Small intestine (tissue), 7 donors: ENCODE data around the gene SEMA6D. TPM values are rescaled to one million over a fixed set of nuclear protein-coding genes. Genes with fewer than 3 reads are reported as not detected.

Source experiments
- DNase-seq, 2 donors: peaks; one replicate each; pipeline versions ENCODE4 v3.0.0 to v3.0.0-alpha.2; 2013
- FAIRE-seq: peaks from 2 replicates; lab custom pipeline; 2012; peaks lifted over from hg19 to GRCh38; lab: Jason Lieb, UNC
- H3K27ac ChIP-seq, 3 donors: one replicate each; pipeline ENCODE4 v1.5.1; 2013; ENCODE audit warnings: low read length in 2 of 3, mild to moderate bottlenecking in 2 of 3, control low read depth in 1 of 3, inconsistent platforms in 1 of 3, low read depth in 1 of 3, moderate library complexity in 1 of 3
- H3K27me3 ChIP-seq, 3 donors: one replicate each; pipeline ENCODE4 v1.6.1; 2013; ENCODE audit warnings: low read length in 3 of 3, inconsistent platforms in 1 of 3; ENCODE audit not compliant: control insufficient read depth in 3 of 3, insufficient read depth in 3 of 3
- H3K36me3 ChIP-seq, 3 donors: one replicate each; pipeline ENCODE4 v1.6.1; 2013; ENCODE audit warnings: low read length in 3 of 3, inconsistent platforms in 1 of 3, low read depth in 1 of 3, mild to moderate bottlenecking in 1 of 3, moderate library complexity in 1 of 3; ENCODE audit not compliant: control insufficient read depth in 3 of 3, insufficient read depth in 2 of 3
- H3K4me1 ChIP-seq, 3 donors: one replicate each; pipeline ENCODE4 v1.6.1; 2013; ENCODE audit warnings: low read length in 2 of 3, inconsistent platforms in 1 of 3, low read depth in 1 of 3, mild to moderate bottlenecking in 1 of 3, moderate library complexity in 1 of 3; ENCODE audit not compliant: control insufficient read depth in 3 of 3, insufficient read depth in 2 of 3
- H3K4me3 ChIP-seq, 3 donors: one replicate each; pipeline ENCODE4 v1.5.1; 2013; ENCODE audit warnings: low read length in 3 of 3, control low read depth in 1 of 3, inconsistent platforms in 1 of 3, low read depth in 1 of 3, mild to moderate bottlenecking in 1 of 3, moderate library complexity in 1 of 3
- H3K9me3 ChIP-seq, 2 donors: one replicate each; pipeline ENCODE4 v1.6.1; 2013; ENCODE audit warnings: low read depth in 1 of 2, low read length in 1 of 2; ENCODE audit not compliant: control insufficient read depth in 2 of 2, insufficient read depth in 1 of 2
- WGBS, 3 donors: extraction: QIAGEN DNeasy Blood & Tissue Kit; methylation state at CpG; one replicate each; pipeline ENCODE4 v1.1.7; 2013; 5-methylcytosine and 5-hydroxymethylcytosine counted together
- polyA plus RNA-seq, 4 donors: library from polyadenylated mRNA; stranded (reverse) in 3 of 4; unstranded in 1 of 4; fragments of 200-250 nt in 3 of 4; fragments of 120-200 nt in 1 of 4; gene quantifications; one replicate each; pipeline versions ENCODE4 v1.2.1 to v1.2.3, GENCODE V29; 2013
- donor health status: healthy with polysubstance abuse.
- donor health status: control.
- donor health status: control.
- donor health status: Bipolar disorder and iron deficiency.
- donor health status: healthy.

The SEMA6D gene
- polyA plus RNA-seq, 4 donors = 14.6 to 55.6 (median 23.9) TPM

GRCh38 chr15:47796830-47797229 lies 79.5 kb downstream of the SEMA6D start:
- H3K9me3 ChIP-seq = no peaks in the 10 kb centered on the region
- DNase-seq = no peak
- H3K36me3 ChIP-seq = no peaks in the 10 kb centered on the region
- WGBS, 3 donors = 85 to 95% (median 89%) methylated on average over 3 of the region's 3 CpGs
- no peak overlapping the region for H3K4me3 ChIP-seq
- H3K4me1 ChIP-seq = no peaks in the 10 kb centered on the region
- FAIRE-seq = no peak
- no peaks in the 10 kb centered on the region for H3K27me3 ChIP-seq
- H3K27ac ChIP-seq = no peak overlapping the region

GRCh38 chr15:47801522-47801921 lies 84.2 kb downstream of the SEMA6D start:
- H3K36me3 ChIP-seq = no peaks in the 10 kb centered on the region
- H3K9me3 ChIP-seq = no peaks in the 10 kb centered on the region
- no peak overlapping the region for H3K27ac ChIP-seq
- H3K4me1 ChIP-seq = no peaks in the 10 kb centered on the region
- no peak overlapping the region for H3K4me3 ChIP-seq
- H3K27me3 ChIP-seq = no peaks in the 10 kb centered on the region
- FAIRE-seq (no peak), DNase-seq (no peak)
- 88 to 94% (median 94%) methylated on average over 3 of the region's 3 CpGs for WGBS, 3 donors

GRCh38 chr15:47802216-47802615 lies 84.9 kb downstream of the SEMA6D start:
- H3K9me3 ChIP-seq = no peaks in the 10 kb centered on the region
- FAIRE-seq = no peak
- no peaks in the 10 kb centered on the region for H3K4me1 ChIP-seq
- no peak overlapping the region for H3K27ac ChIP-seq
- DNase-seq = no peak
- no peak overlapping the region for H3K4me3 ChIP-seq
- H3K36me3 ChIP-seq = no peaks in the 10 kb centered on the region
- no peaks in the 10 kb centered on the region for H3K27me3 ChIP-seq

- FAIRE-seq (no peak), DNase-seq (no peak)
- H3K4me3 ChIP-seq = no peak overlapping the region
- no peaks in the 10 kb centered on the region for H3K36me3 ChIP-seq
- H3K9me3 ChIP-seq = no peaks in the 10 kb centered on the region
- whole genome bisulfite sequencing, 3 donors = 77 to 98% (median 92%) methylated on average over 2 of the region's 2 CpGs
- H3K27me3 ChIP-seq = no peaks in the 10 kb centered on the region
- H3K4me1 ChIP-seq = no peaks in the 10 kb centered on the region
- H3K27ac ChIP-seq = no peak overlapping the region
These were observed 86.5 kb downstream of the SEMA6D start for GRCh38 chr15:47803767-47804166.

- WGBS, 3 donors = 84 to 90% (median 86%) methylated on average over 6 of the region's 6 CpGs
- H3K9me3 ChIP-seq = no peaks in the 10 kb centered on the region
- no peaks in the 10 kb centered on the region for H3K36me3 ChIP-seq
- H3K4me1 ChIP-seq = no peaks in the 10 kb centered on the region
- no peaks in the 10 kb centered on the region for H3K27me3 ChIP-seq
- FAIRE-seq (no peak), DNase-seq (no peak)
- H3K4me3 ChIP-seq = no peak overlapping the region
- no peak overlapping the region for H3K27ac ChIP-seq
These were observed 87.4 kb downstream of the SEMA6D start for GRCh38 chr15:47804733-47805132.

GRCh38 chr15:47806008-47806407 lies 88.7 kb downstream of the SEMA6D start:
- no peak overlapping the region for H3K4me3 ChIP-seq
- FAIRE-seq (no peak), DNase-seq (no peak)
- H3K4me1 ChIP-seq = no peaks in the 10 kb centered on the region
- H3K27me3 ChIP-seq = no peaks in the 10 kb centered on the region
- 46 to 68% (median 64%) methylated on average over 2 of the region's 2 CpGs for WGBS, 3 donors
- no peaks in the 10 kb centered on the region for H3K9me3 ChIP-seq
- no peak overlapping the region for H3K27ac ChIP-seq
- H3K36me3 ChIP-seq = no peaks in the 10 kb centered on the region

GRCh38 chr15:47811172-47811571 lies 93.9 kb downstream of the SEMA6D start:
- no peak for DNase-seq

GRCh38 chr15:47812470-47812999 lies 95.2 kb downstream of the SEMA6D start:
- FAIRE-seq (no peak), DNase-seq (no peak)
- no peak overlapping the region for H3K4me3 ChIP-seq
- H3K4me1 ChIP-seq = no peaks in the 10 kb centered on the region
- no peaks in the 10 kb centered on the region for H3K9me3 ChIP-seq
- peaks cover 0 to 3% (median 0%) of the 10 kb centered on the region in 3 donors for H3K27me3 ChIP-seq
- 64 to 86% (median 64%) methylated on average over 4 of the region's 4 CpGs for WGBS, 3 donors
- no peak overlapping the region for H3K27ac ChIP-seq
- H3K36me3 ChIP-seq = no peaks in the 10 kb centered on the region

More at GRCh38 chr15:47811172-47811571, 93.9 kb downstream of the SEMA6D start:
- Histone ChIP-seq H3K27ac (no peak overlapping the region), H3K4me3 (no peak overlapping the region), H3K4me1 (no peaks in the 10 kb centered on the region), H3K36me3 (no peaks in the 10 kb centered on the region), H3K27me3 (no peaks in the 10 kb centered on the region), H3K9me3 (no peaks in the 10 kb centered on the region)
- 30 to 55% (median 47%) methylated on average over 1 of the region's 1 CpG for WGBS, 3 donors
- FAIRE-seq = no peak

- Histone ChIP-seq H3K36me3 (no peaks in the 10 kb centered on the region), H3K27me3 (peaks cover 0 to 3% (median 0%) of the 10 kb centered on the region in 3 donors), H3K27ac (no peak overlapping the region), H3K4me3 (no peak overlapping the region), H3K4me1 (no peaks in the 10 kb centered on the region), H3K9me3 (no peaks in the 10 kb centered on the region)
- 64 to 76% (median 69%) methylated on average over 5 of the region's 5 CpGs for WGBS, 3 donors
- DNase-seq = no peak
- FAIRE-seq = no peak
These were observed 96.6 kb downstream of the SEMA6D start for GRCh38 chr15:47813748-47814384.
